Upper lobe of right lung (tissue), 1 donor: ENCODE measurements around the gene DOCK2. TPM values are rescaled to one million over a fixed set of nuclear protein-coding genes. Genes with fewer than 3 reads are reported as not detected.

Source experiments
- ATAC-seq: fragments of 200-7000 bp; cut with Tn5 transposase; one replicate; pipeline ENCODE4 v1.9.1; 2020; ENCODE audit warnings: mild to moderate bottlenecking, moderate library complexity
- DNase-seq: peaks from one replicate; pipeline ENCODE4 v3.0.0-alpha.2; 2020
- H3K27ac ChIP-seq: fragments of 200-600 bp; one replicate; pipeline ENCODE4 v1.8.0; 2022
- H3K27me3 ChIP-seq: fragments of 200-600 bp; one replicate; pipeline ENCODE4 v1.8.0; 2022; ENCODE audit warnings: mild to moderate bottlenecking
- H3K36me3 ChIP-seq: fragments of 200-600 bp; one replicate; pipeline ENCODE4 v1.8.0; 2022
- H3K4me1 ChIP-seq: fragments of 200-600 bp; one replicate; pipeline ENCODE4 v1.8.0; 2022
- H3K4me3 ChIP-seq: fragments of 200-600 bp; one replicate; pipeline ENCODE4 v1.8.0; 2022; ENCODE audit warnings: mild to moderate bottlenecking
- H3K9me3 ChIP-seq: fragments of 200-600 bp; one replicate; pipeline ENCODE4 v1.8.0; 2022
- intact Hi-C: fragments of 100-400 bp; cut with DNase I; formaldehyde crosslinking; loops from one replicate; pipeline ENCODE4 v1.11.0; 2022
- total RNA-seq: library from RNA; stranded (reverse); fragmentation: NEBNext Ultra II Directional; extraction: Animal tissue kit (Norgen Biotek cat#: 25700); gene quantifications from one replicate; pipeline ENCODE4 v1.2.1, GENCODE V29; 2021
- TF ChIP-seq, protein P1 (sequence below): fragments of 200-600 bp; IDR thresholded peaks from one replicate; pipeline ENCODE4 v1.8.0; 2022; ENCODE audit warnings: antibody characterized with exemption
- donor health status: DM: no; HTN: yes; CAD: no; lungs with severe emphysema.

The DOCK2 gene
- total RNA-seq, 1 donor from 2014 or later, result 65.4 TPM

DNA sequence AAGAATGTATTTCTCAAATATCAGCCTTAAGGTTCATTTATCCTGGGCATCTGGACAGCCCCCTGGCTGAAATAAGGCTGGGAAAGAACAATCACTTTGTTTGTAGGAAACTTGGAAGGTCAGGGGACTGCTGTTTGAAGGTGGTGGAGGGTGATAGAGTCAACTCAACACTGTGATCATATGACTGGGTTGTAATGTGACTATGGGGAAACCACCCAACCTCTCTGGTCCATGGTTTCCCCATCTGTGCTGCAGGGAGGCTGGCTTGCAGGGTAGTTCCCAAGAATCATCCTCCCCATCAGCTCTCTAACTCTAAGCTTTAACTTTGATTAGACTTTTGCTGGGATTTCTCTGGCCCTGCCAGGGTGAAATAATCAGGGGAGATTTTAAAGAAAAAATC is 333.3 kb downstream of the DOCK2 start:
- Histone ChIP-seq H3K4me1 (no peaks in the 10 kb centered on the region), H3K36me3 (no peaks in the 10 kb centered on the region), H3K27ac (no peak overlapping the region), H3K27me3 (no peaks in the 10 kb centered on the region), H3K9me3 (no peaks in the 10 kb centered on the region), H3K4me3 (no peak overlapping the region)
- ATAC-seq (no peak), DNase-seq (no peak)
- intact Hi-C loops, result no loop called here
- TF ChIP-seq, protein P1, sequence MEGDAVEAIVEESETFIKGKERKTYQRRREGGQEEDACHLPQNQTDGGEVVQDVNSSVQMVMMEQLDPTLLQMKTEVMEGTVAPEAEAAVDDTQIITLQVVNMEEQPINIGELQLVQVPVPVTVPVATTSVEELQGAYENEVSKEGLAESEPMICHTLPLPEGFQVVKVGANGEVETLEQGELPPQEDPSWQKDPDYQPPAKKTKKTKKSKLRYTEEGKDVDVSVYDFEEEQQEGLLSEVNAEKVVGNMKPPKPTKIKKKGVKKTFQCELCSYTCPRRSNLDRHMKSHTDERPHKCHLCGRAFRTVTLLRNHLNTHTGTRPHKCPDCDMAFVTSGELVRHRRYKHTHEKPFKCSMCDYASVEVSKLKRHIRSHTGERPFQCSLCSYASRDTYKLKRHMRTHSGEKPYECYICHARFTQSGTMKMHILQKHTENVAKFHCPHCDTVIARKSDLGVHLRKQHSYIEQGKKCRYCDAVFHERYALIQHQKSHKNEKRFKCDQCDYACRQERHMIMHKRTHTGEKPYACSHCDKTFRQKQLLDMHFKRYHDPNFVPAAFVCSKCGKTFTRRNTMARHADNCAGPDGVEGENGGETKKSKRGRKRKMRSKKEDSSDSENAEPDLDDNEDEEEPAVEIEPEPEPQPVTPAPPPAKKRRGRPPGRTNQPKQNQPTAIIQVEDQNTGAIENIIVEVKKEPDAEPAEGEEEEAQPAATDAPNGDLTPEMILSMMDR, result no peak

DNA sequence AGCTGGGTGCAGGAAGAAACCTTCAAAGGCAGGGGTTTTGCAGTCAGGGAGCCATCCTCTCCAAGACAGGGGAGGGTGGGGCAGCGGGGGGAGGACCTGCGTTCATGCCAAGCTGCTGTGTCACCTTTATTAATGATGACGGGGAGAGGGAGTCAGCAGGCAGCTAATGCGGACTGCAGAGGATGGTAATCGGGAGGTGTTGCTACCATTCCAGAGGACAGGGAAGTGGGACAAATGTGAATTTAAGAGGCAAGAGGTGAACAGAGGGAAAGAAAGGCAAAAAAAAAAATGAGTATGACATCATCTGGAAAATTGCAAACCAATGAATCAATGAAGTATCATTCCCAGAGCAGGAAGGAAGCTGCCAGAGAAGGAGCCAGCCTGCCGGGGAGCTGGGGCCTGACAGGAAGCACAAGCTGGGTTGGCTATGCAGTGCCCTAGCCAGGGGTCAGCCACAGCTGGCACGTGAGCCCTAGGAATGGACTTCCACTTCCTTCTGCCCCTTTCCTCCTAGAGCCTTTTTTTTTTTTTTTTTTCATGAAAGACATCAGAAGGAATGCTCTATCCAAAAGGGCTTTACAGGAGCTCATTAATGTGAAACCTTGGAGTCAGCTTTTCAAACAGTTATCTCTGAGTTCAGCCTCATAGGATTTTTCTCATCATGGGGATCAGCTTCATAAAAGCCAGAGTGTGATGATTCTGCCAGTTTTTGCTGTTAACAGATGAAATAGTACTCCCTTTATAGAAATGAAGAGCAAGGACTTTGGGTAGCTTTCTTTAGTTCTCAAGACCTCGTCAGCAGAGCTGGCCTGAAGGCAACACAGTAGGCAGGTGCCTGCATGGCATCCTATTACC is 334.1 kb downstream of the DOCK2 start:
- DNase-seq (no peak), ATAC-seq (peak; percentile 62)
- no peaks in the 10 kb centered on the region for H3K27me3 ChIP-seq
- no peaks in the 10 kb centered on the region for H3K9me3 ChIP-seq
- H3K36me3 ChIP-seq, result no peaks in the 10 kb centered on the region
- H3K4me1 ChIP-seq, result no peaks in the 10 kb centered on the region
- intact Hi-C loops, result no loop called here
- no peak overlapping the region for H3K4me3 ChIP-seq
- TF ChIP-seq, protein P1, result no peak
- no peak overlapping the region for H3K27ac ChIP-seq

- intact Hi-C loops, result no loop called here
- no peak for DNase-seq
- H3K4me1 ChIP-seq, result no peaks in the 10 kb centered on the region
- no peak overlapping the region for H3K4me3 ChIP-seq
- no peak for ATAC-seq
- no peaks in the 10 kb centered on the region for H3K27me3 ChIP-seq
- TF ChIP-seq, protein P1, result no peak
- no peaks in the 10 kb centered on the region for H3K9me3 ChIP-seq
- no peaks in the 10 kb centered on the region for H3K36me3 ChIP-seq
- no peak overlapping the region for H3K27ac ChIP-seq
Measured at GRCh38 chr5:169971780-169972179, 334.7 kb downstream of the DOCK2 start.

DNA sequence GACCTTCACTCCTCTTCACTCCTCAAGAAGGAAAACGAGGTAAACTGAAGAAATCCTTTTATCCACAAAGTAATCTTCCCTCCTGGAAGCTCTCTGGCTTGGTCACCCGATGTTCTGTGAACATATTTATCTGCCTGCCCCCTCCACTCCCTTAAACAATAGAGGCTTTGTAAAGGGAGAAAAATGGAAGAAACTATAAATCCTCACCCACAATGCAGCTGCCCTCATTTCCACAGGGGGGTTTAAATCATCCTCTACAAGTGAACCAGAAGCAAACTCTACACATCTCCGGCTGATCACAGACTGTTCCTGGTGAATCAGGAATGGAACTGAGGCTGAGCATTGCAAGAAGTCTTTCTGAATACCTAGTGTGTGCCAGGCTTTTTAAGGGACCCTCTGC is 336.0 kb downstream of the DOCK2 start:
- DNase-seq (no peak), ATAC-seq (no peak)
- H3K27ac ChIP-seq, result no peak overlapping the region
- no peaks in the 10 kb centered on the region for H3K27me3 ChIP-seq
- intact Hi-C loops, result no loop called here
- H3K36me3 ChIP-seq, result no peaks in the 10 kb centered on the region
- no peak overlapping the region for H3K4me3 ChIP-seq
- no peaks in the 10 kb centered on the region for H3K9me3 ChIP-seq
- TF ChIP-seq, protein P1, result no peak
- H3K4me1 ChIP-seq, result no peaks in the 10 kb centered on the region

- ATAC-seq (no peak), DNase-seq (no peak)
- TF ChIP-seq, protein P1, result no peak
- Histone ChIP-seq H3K36me3 (no peaks in the 10 kb centered on the region), H3K4me1 (no peaks in the 10 kb centered on the region), H3K27me3 (no peaks in the 10 kb centered on the region), H3K27ac (no peak overlapping the region), H3K4me3 (no peak overlapping the region), H3K9me3 (no peaks in the 10 kb centered on the region)
- intact Hi-C loops, result no loop called here
Measured at GRCh38 chr5:169974121-169974770, 337.2 kb downstream of the DOCK2 start.
